Fibroblast of the aortic adventitia (primary cell): ENCODE measurements around the gene CST3. TPM values are rescaled to one million over a fixed set of nuclear protein-coding genes. Genes with fewer than 3 reads are reported as not detected.

ENCODE experiments used
- DNase-seq: peaks from one replicate; pipeline ENCODE4 v3.0.0-alpha.2; 2010; ENCODE audit warnings: low read depth
- H3K4me3 ChIP-seq: 2 replicates; pipeline ENCODE4 v1.5.1; 2011; ENCODE audit warnings: low read depth, mild to moderate bottlenecking, control low read depth, low read length, moderate library complexity
- total RNA-seq: library from RNA; depleted of rRNA; stranded (reverse); fragments of >200 nt; gene quantifications from 2 replicates; pipeline ENCODE4 v1.2.3, GENCODE V29; 2012; ENCODE audit warnings: low replicate concordance
- TF ChIP-seq, protein P1 (sequence below): IDR thresholded peaks from 2 replicates; pipeline ENCODE4 v1.5.1; 2011; ENCODE audit warnings: mild to moderate bottlenecking, low read length, control low read depth, inconsistent platforms; ENCODE audit not compliant: insufficient read depth

Gene CST3
- total RNA-seq, 1 donor = 246 TPM

DNA sequence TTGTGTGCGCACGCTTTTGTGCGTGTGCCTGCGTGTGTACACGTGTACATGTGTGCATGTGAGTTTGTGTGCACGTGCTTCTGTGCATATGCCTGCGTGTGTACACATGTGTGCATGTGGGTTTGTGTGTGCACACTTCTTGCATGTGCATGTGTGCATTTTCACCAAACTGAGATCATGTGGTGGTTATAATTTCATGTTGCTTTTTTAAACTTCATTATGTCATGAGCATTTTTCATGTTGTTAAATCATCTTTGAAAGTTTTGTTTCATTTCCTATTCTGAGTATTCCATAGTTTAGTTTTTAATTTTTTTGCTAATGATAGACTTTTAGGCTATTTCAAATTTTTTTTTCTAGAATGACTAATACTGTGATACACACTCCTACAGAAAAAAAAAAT lies 6.4 kb upstream of the CST3 start:
- TF ChIP-seq, protein P1, sequence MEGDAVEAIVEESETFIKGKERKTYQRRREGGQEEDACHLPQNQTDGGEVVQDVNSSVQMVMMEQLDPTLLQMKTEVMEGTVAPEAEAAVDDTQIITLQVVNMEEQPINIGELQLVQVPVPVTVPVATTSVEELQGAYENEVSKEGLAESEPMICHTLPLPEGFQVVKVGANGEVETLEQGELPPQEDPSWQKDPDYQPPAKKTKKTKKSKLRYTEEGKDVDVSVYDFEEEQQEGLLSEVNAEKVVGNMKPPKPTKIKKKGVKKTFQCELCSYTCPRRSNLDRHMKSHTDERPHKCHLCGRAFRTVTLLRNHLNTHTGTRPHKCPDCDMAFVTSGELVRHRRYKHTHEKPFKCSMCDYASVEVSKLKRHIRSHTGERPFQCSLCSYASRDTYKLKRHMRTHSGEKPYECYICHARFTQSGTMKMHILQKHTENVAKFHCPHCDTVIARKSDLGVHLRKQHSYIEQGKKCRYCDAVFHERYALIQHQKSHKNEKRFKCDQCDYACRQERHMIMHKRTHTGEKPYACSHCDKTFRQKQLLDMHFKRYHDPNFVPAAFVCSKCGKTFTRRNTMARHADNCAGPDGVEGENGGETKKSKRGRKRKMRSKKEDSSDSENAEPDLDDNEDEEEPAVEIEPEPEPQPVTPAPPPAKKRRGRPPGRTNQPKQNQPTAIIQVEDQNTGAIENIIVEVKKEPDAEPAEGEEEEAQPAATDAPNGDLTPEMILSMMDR = no peak

DNA sequence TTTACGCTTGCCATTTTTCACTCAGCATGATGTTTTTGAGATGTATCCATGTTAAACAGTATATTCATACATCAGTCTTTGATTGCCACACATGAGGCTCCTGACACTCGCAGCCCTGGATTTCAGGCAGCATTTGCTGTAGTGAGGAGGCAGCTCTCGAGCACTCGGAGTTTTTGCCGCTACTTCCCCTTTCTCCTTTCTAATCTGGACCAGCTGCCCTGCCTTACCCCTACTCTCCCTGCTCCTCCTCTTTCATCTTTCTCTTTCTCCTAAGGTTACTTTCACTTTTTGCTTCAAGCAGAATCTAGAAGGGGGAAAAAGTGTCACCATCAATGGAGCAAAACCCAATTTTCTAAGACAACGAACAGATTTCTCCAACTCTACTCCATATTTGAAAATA lies 5.9 kb upstream of the CST3 start:
- no peak overlapping the region for H3K4me3 ChIP-seq
- DNase-seq = no peak
- TF ChIP-seq, protein P1 = no peak

More for the DNA sequence above, 6.4 kb upstream of the CST3 start:
- DNase-seq = no peak
- H3K4me3 ChIP-seq = no peak overlapping the region

DNA sequence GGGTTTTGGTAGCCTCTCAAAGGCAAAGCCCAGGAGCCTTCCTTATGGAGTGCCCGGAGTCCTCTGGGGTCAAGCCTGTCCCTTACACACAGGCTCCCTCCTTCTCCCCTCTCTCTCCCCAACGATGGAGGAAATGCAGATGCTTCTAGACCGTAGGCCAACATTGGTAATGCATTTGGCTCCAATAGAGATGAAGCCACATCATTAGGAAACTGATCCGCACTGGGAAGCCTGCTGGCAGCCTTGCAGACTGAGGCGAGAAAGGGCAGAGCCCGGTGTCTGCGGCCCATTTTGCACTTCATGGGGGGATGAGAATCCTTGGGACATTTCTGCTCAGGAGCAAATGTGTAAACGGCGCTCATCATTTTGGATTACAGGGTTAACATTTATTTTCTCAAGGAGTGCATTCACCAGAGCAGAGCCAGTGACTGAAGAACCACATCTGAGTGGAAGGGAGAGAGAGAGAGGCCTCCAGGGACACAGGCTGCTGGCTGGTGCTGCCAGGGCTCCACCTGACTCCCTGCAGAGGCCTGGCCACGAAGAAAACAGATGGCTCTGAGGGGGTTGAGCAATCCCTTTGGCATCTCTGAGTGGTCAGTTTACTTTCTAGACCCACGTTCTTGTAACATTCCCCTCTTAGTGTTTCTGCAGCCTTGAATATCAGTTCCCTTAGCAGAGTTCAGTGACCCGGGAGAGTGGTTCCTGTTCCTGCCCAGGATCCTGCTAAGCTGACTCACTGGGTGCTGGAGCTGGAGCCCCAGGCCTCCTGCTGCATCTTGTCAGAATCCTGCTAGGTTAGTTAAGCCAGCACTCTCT lies 4.4 kb upstream of the CST3 start:
- no peak overlapping the region for H3K4me3 ChIP-seq
- peak; percentile 89 for DNase-seq
- TF ChIP-seq, protein P1 = peak; percentile 12

DNA sequence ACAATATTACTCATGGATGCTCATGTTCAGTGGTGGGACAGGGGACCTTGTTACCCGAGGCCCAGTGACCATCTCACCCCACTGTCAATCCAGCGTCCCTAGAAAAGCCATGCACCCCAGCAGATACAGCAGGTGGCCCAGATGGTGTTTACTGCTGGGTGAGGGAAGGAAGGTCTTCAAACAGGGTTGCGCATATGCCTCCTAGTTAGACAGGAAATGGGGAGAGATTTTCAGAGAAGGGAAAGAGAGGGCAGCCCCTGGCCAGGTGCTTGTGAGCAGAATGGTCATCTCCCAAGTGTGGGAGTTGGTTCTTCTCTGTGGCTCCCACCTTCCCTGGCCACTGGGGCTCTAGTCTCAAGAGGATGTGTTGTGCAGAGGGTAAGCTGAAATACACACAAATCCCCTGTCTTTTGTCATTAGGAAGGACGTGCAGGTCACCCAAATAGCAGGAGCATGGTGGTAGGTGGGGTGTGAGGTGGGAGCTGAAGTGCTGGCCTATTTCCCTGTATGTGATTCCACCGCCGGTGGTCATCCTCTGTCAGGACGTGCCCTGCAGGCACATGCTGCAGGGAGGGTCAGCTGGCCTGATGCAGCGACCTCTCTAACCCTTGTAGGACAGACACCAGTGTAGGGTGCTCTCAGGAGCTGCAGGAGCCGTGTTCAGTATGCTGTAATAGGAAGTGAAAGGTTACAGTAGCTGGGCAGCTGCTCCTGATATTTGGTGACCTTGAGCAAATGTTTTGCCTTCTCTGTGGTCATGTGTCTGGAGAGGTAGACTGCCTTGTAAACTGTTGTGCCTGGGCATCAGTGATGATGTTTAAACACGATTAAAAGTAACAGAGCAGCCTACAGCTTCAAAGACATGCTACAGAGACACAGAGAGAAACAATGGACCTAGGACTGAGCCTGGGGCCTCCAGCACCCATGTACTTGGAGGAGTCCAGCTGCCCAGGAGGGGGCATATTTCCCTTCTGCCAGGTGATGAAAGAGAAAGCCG lies 3.2 kb upstream of the CST3 start:
- TF ChIP-seq, protein P1 = no peak

DNA sequence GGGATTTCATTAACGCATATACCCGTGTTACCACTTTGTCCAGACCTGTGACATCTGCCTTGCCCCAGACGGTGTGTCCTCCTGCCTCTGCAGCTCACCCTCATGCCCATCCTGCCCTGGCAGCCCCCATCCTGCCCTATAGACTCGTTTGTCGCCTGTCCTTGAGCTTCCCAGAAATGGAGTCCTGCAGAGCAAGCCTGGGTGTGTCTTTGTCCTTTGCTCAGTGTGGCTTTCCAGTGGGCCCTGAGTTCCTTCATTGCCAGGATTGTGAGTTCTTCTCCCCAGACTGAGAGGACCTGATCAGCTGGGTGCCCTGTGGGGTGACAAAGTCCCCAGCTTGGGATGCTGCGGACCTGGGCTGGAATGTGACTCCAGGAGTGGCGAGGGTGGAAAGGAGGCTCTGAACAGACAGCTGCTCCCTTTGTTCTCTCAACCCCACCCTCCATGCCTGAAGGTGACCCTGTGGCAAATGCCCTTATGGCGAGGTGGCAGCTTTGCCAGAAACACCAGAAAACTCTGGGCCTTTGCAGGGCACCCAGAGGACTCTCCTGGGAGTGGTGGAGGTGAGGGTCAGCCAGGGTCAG lies 2.4 kb upstream of the CST3 start:
- TF ChIP-seq, protein P1 = no peak
- H3K4me3 ChIP-seq = no peak overlapping the region

More for the DNA sequence above, 3.2 kb upstream of the CST3 start:
- no peak for DNase-seq
- H3K4me3 ChIP-seq = no peak overlapping the region

DNA sequence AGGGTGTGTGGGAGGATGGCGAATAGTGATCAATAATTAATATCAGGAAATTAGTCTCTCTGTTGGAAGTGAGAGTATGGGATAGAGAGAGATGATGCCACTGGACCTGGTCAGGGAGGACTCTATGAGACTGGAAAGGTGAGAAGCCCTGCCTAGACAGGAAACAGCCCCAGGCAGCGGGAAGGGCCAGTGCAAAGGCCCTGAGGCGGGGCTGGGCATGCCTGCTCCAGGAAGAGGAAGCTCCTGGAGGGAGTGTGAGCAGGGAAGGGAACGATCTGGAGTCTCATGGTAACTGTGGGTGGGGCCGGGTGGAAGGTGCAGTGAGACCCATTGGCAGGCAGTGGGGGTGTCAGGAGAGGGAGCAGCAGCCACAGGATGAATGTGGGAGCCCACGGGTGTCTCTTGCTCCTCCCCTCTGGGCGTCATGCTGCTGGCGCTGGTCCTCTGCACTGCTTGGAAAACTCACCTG lies 1.8 kb upstream of the CST3 start:
- TF ChIP-seq, protein P1 = no peak
- H3K4me3 ChIP-seq = no peak overlapping the region
- no peak for DNase-seq

More for the DNA sequence above, 2.4 kb upstream of the CST3 start:
- DNase-seq = no peak
